GM12891 (cell line): Measurements from ENCODE around the gene SDHB.
A peak's percentile ranks its signal among the peaks of the same experiment; 100 is the strongest.

Experiments
- DNase-seq: peaks from one replicate; pipeline ENCODE4 v3.0.0; 2011; ENCODE audit warnings: low spot score; ENCODE audit not compliant: insufficient read length
- FAIRE-seq: peaks from 2 replicates; lab custom pipeline; 2011; peaks lifted over from hg19 to GRCh38; lab: Jason Lieb, UNC
- PAX5 ChIP-seq: IDR thresholded peaks from 2 replicates; pipeline ENCODE4 v1.6.1; 2011; ENCODE audit warnings: low read length, moderate library complexity, mild to moderate bottlenecking; ENCODE audit not compliant: insufficient read depth, severe bottlenecking
- POLR2A ChIP-seq: IDR thresholded peaks from 2 replicates; pipeline ENCODE4 v1.6.1; 2011; ENCODE audit warnings: low read depth, low read length, control low read depth
- POLR2AphosphoS5 ChIP-seq: IDR thresholded peaks from 2 replicates; pipeline ENCODE4 v1.6.1; 2011; ENCODE audit warnings: low read depth, low read length, control low read depth
- POU2F2 ChIP-seq: IDR thresholded peaks from 2 replicates; pipeline ENCODE4 v1.6.1; 2011; ENCODE audit warnings: low read depth, mild to moderate bottlenecking, control low read depth, low read length, moderate library complexity
- SPI1 ChIP-seq: IDR thresholded peaks from 2 replicates; pipeline ENCODE4 v1.6.1; 2011; ENCODE audit warnings: low read depth, low read length, control low read depth
- TAF1 ChIP-seq: IDR thresholded peaks from 2 replicates; pipeline ENCODE4 v1.6.1; 2011; ENCODE audit warnings: low read depth, low read length, control low read depth

SDHB gene

DNA sequence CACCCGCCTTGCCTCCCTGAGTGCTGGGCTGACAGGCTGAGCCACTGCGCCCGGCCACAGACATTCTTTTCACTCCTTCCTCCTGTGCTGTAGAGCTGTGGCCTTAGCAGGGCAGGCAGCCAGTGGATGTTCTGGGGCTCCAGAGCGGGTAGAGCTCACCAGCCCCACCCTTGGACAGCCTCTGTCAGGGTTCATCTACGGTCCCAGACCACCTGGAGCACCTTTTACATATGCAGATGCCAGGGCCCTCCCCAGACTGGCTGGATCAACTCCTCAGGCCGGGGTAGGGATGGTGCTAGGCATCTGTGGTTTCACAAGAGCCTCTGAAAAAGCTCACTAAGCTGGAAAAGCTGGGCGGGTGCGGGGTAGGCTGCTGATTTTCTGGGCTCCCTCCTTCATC lies 46.7 kb downstream of the SDHB start:
- FAIRE-seq, result no peak
- TF ChIP-seq POLR2AphosphoS5, result no peak
- TF ChIP-seq SPI1, result no peak
- TF ChIP-seq POLR2A, result no peak
- TF ChIP-seq PAX5, result no peak
- TF ChIP-seq TAF1, result no peak
- TF ChIP-seq POU2F2, result no peak
- DNase-seq, result no peak

- no peak for DNase-seq
- no peak for TF ChIP-seq PAX5
- FAIRE-seq, result no peak
These were observed 48.5 kb downstream of the SDHB start for GRCh38 chr1:17005365-17005740.

DNA sequence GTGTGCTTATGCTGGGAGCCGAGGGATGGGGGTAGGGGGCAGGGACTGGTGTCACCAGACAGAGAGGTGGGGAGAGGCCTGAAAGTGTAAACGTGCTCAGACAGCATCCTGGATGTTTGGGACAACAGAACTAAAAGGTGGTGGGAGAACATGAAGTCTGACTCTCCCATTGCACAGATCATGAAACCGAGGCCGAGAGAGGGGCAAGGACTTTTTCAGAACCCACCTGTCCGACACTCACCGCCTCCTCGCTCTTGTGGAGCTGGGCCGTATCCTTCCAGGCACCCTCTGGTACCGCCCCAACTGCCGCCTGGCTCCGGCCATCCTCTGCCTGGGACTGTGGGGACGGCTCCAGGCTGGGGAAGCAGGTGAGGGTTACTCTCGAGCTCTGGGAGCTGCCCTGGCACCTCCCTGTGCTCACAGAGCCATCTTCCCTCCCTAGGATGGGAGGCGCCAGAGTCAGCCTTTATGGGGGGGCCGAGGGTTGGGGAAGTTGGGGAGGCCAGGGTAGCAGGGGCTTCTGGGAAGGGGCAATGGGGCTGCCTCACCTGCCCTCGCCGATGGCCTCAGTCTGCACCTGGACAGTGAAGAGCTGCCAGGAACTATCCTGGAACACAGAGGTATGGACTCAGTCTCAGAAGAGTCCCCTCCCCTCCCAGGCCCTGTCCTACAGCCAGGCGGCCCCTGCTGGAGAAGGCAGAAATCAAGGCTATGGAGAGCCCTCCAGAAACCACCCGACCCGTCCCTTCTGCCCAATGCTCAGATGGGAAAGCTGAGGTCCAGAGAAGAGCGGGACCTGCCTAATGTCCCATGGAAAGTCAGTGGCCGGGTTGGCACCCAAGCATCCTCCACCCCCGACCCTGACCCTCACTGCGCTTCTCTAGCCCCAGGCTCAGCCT lies 49.1 kb downstream of the SDHB start:
- FAIRE-seq, result no peak
- no peak for DNase-seq
- TF ChIP-seq POLR2AphosphoS5 (no peak), TAF1 (no peak), POU2F2 (no peak), SPI1 (no peak), PAX5 (no peak), POLR2A (no peak)

GRCh38 chr1:17002524-17002902 lies 51.3 kb downstream of the SDHB start:
- DNase-seq (no peak), FAIRE-seq (no peak)
- TF ChIP-seq SPI1, result no peak

DNA sequence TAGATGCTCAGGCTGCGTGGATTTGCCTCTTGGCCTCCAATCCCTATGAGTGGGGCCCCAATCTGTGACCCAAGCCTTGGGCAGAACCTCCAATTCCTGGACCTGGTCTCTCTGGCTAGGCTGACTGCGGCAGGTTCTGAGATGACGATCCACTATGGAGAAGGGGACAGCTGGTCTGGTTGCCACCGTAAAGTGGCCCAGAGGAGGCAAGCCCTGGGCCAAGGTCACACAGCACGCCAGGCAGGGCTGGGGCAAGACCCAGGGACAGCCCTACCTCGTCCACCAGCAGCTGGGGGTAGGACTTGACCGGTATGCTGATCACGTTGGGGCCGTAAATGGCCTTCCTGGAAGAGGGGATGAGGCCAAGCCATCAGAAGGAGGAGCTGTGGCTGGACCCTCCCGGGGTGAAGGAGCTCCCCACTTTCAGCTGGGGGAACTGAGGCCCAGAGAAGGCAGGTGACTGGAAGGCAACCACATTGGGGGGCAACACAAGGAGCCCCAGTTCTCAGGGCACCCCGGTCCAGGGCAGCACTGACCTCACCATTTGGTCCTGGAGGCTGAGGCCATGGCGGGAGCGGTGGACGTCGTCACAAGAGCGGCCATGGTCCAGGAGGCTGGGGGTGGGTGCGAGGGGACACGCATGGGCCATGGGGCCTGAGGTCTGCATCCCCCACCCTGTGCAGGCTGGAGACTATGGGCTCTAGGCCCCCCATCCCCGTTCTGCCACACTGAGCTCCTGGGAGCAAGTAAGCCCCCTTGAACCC lies 51.9 kb downstream of the SDHB start:
- FAIRE-seq (no peak), DNase-seq (no peak)
- TF ChIP-seq POU2F2, result no peak

GRCh38 chr1:16999863-17000262 lies 54.0 kb downstream of the SDHB start:
- DNase-seq (peak; percentile 11), FAIRE-seq (no peak)
- no peak for TF ChIP-seq PAX5
- no peak for TF ChIP-seq TAF1
- TF ChIP-seq POLR2A, result no peak
- no peak for TF ChIP-seq SPI1
- TF ChIP-seq POU2F2, result no peak
- no peak for TF ChIP-seq POLR2AphosphoS5

DNA sequence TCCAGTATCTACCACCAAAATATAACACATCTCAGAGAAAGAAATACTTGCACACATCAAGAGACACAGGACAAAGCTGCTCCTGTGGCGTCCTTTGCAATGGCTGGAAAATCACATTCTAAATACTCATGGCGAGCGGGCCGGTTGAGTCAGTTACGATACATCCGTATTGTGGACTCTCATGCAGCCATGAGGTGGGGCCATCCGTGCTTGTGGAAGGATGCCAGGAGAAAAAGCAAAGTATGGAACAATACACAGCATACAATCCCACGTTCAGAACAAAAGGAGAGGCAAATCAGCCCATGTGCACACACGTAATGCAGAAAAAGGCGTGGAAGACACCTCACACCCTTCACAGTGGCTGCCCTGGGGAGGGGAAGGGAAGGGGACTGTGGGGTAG lies 55.2 kb downstream of the SDHB start:
- peak; percentile 5 for DNase-seq
- TF ChIP-seq TAF1, result no peak
- no peak for FAIRE-seq

GRCh38 chr1:16996845-16997244 lies 57.0 kb downstream of the SDHB start:
- FAIRE-seq (no peak), DNase-seq (no peak)
- TF ChIP-seq TAF1, result no peak
- no peak for TF ChIP-seq POLR2A
- TF ChIP-seq POU2F2, result no peak
- TF ChIP-seq POLR2AphosphoS5, result no peak
- TF ChIP-seq SPI1, result no peak
- TF ChIP-seq PAX5, result no peak

DNA sequence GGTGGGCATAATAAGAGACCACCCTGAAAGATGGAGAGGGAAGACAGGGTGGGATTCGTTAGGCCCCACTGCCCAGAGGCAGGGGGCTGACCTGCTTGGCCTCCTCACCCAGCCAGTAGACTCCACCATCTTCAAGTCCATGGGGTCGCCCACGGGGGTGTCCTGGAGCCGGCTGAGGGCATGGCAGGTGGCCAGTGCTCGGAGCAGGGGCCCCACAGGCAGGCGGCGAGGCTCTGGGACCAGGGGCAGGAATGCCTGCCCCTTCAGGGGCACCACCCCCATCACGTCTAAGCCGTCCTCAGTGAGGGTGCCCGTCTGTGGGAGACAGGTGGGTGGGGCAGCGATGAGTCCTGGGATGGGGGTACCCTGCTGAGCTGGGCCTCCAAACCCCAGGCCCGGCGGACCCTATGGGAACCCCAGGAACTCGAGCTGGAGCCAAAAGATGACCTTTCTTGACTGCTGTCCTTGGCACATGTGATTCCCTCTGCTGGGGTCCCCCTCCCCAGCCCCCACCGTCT lies 60.3 kb downstream of the SDHB start:
- TF ChIP-seq POU2F2 (no peak), POLR2AphosphoS5 (no peak), TAF1 (no peak), POLR2A (no peak), SPI1 (no peak), PAX5 (no peak)

DNA sequence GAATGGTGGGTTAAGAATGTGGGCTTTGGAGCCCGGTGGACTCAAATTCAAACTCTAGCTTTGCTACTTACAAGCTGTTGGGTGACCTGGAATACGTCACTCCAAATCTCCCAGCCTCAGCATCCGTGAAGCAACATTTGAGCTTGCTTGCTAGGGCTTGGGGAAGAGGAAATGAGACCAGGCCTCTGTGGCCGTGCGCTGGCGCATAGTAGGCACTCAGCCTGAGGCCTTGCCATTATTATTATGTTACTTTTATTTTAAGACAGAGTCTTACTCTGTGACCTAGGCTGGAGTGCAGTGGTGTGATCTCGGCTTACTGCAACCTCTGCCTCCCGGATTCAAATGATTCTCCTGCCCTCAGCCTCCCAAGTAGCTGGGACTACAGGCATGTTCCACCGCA lies 61.2 kb downstream of the SDHB start:
- TF ChIP-seq POLR2A (no peak), PAX5 (no peak), SPI1 (no peak), POLR2AphosphoS5 (no peak)
- no peak for FAIRE-seq
- DNase-seq, result no peak

More for the DNA sequence above, 60.3 kb downstream of the SDHB start:
- no peak for DNase-seq
- no peak for FAIRE-seq
